GM12878 (cell line): ENCODE measurements around the gene NUDT5. TPM values are rescaled to one million over a fixed set of nuclear protein-coding genes. Genes with fewer than 3 reads are reported as not detected.

Experiments used
- ATAC-seq: fragments of 200-7000 bp; cut with Tn5 transposase; 3 replicates; pipeline ENCODE4 v1.9.1; 2020; ENCODE audit warnings: mild to moderate bottlenecking, moderate library complexity
- BruUV-seq: library from RNA; stranded (reverse); fragments of 400-500 nt; replicated peaks from 2 replicates; lab custom pipeline; 2021; lab: Mats Ljungman, UMichigan
- CTCF ChIA-PET: fragments of 300-600 bp; sonication (Branson Sonifier 250); formaldehyde crosslinking; extraction: SDS; loops from one replicate; lab custom pipeline; 2021; ENCODE audit warnings: inconsistent platforms; lab: Yijun Ruan, JAX
- POLR2A ChIA-PET: fragments of 350-600 bp; formaldehyde crosslinking; extraction: SDS; loops from one replicate; lab custom pipeline; 2021; ENCODE audit warnings: inconsistent platforms; lab: Charles Lee
- RAD21 ChIA-PET: fragments of 300-600 bp; sonication (Branson Sonifier 250); formaldehyde crosslinking; loops from one replicate; lab custom pipeline; 2023; ENCODE audit warnings: antibody characterized with exemption; ENCODE audit not compliant: unreplicated experiment; lab: Charles Lee
- SMC1A ChIA-PET: fragments of 300-600 bp; sonication (Branson Sonifier 250); formaldehyde crosslinking; loops from one replicate; lab custom pipeline; 2023; ENCODE audit not compliant: unreplicated experiment, uncharacterized antibody; lab: Charles Lee
- DNase-seq: peaks from one replicate; pipeline ENCODE4 v3.0.0-alpha.2; 2011; ENCODE audit warnings: low read depth, low spot score
- FAIRE-seq: peaks from 3 replicates; lab custom pipeline; 2011; peaks lifted over from hg19 to GRCh38; lab: Jason Lieb, UNC
- H2AFZ ChIP-seq: 2 replicates; pipeline ENCODE4 v1.6.0; 2011; ENCODE audit warnings: low read depth, low read length, control low read depth; ENCODE audit not compliant: control insufficient read depth
- H3K27ac ChIP-seq: 2 replicates; pipeline ENCODE4 v1.5.1; 2011; ENCODE audit warnings: control low read depth; ENCODE audit not compliant: control insufficient read depth, insufficient read depth
- H3K27me3 ChIP-seq, 2 experiments: replicated peaks in 1 of 2; 2 replicates each; pipeline versions ENCODE4 v1.6.0 to v1.6.1; 2011; ENCODE audit warnings: low read length in 1 of 2; ENCODE audit not compliant: control insufficient read depth in 2 of 2, insufficient read depth in 2 of 2
- H3K36me3 ChIP-seq, 2 experiments: 2 replicates each; pipeline ENCODE4 v1.5.1; 2011; ENCODE audit warnings: low read length in 1 of 2; ENCODE audit not compliant: control insufficient read depth in 2 of 2, insufficient read depth in 2 of 2
- H3K4me1 ChIP-seq: 2 replicates; pipeline ENCODE4 v1.6.1; 2011; ENCODE audit warnings: mild to moderate bottlenecking, low read length, moderate library complexity, mixed read lengths; ENCODE audit not compliant: control insufficient read depth, insufficient read depth
- H3K4me2 ChIP-seq: 2 replicates; pipeline ENCODE4 v1.6.0; 2011; ENCODE audit warnings: control low read depth; ENCODE audit not compliant: control insufficient read depth, insufficient read depth
- H3K4me3 ChIP-seq: fragments of 200-600 bp; sonication (generic); 2 replicates; pipeline ENCODE4 v1.5.1; 2016
- H3K79me2 ChIP-seq: 2 replicates; pipeline ENCODE4 v1.6.0; 2011; ENCODE audit warnings: low read length; ENCODE audit not compliant: control insufficient read depth, insufficient read depth
- H3K9ac ChIP-seq: 2 replicates; pipeline ENCODE4 v1.8.0; 2011; ENCODE audit warnings: low read length, control low read depth, mixed read lengths; ENCODE audit not compliant: control insufficient read depth, insufficient read depth
- H3K9me3 ChIP-seq: replicated peaks from 3 replicates; pipeline ENCODE4 v1.5.1; 2011; ENCODE audit warnings: mild to moderate bottlenecking, low read length; ENCODE audit not compliant: control insufficient read depth, insufficient read depth
- H4K20me1 ChIP-seq: 2 replicates; pipeline ENCODE4 v1.6.0; 2011; ENCODE audit not compliant: control insufficient read depth, insufficient read depth
- CTCF ChIP-seq, 3 experiments: IDR thresholded peaks in 2 of 3; conservative IDR thresholded peaks in 1 of 3; 2 replicates each; pipeline ENCODE4 v1.5.1; 2011; ENCODE audit warnings: low read depth in 3 of 3, low read length in 3 of 3, mild to moderate bottlenecking in 3 of 3, control low read depth in 2 of 3, moderate library complexity in 2 of 3, inconsistent platforms in 1 of 3, mixed read lengths in 1 of 3; ENCODE audit not compliant: control insufficient read depth in 2 of 3, insufficient read depth in 1 of 3; ENCODE audit errors: extremely low read depth in 1 of 3
- GABPA ChIP-seq: IDR thresholded peaks from 2 replicates; pipeline ENCODE4 v1.6.1; 2014; ENCODE audit warnings: antibody characterized with exemption, low read depth, mild to moderate bottlenecking, inconsistent platforms
- GATAD2B ChIP-seq: fragments of 450-650 bp; conservative IDR thresholded peaks from 2 replicates; pipeline ENCODE4 v1.6.1; 2017; ENCODE audit warnings: low read depth, mild to moderate bottlenecking, moderate library complexity
- NR2C1 ChIP-seq: fragments of 450-650 bp; IDR thresholded peaks from 2 replicates; pipeline ENCODE4 v1.6.1; 2017; ENCODE audit warnings: antibody characterized with exemption, mild to moderate bottlenecking, moderate library complexity
- SREBF2 ChIP-seq: IDR thresholded peaks from 2 replicates; pipeline ENCODE4 v1.6.1; 2012; ENCODE audit warnings: mild to moderate bottlenecking, low read length
- TCF12 ChIP-seq: IDR thresholded peaks from 2 replicates; pipeline ENCODE4 v1.6.1; 2011; ENCODE audit warnings: low read depth, mild to moderate bottlenecking, low read length
- WGBS: methylation state at CpG from one replicate; pipeline ENCODE4 v1.1.6; 2016; ENCODE audit warnings: low lambda C conversion rate; ENCODE audit not compliant: insufficient replicate concordance, insufficient coverage; ENCODE audit errors: missing lambda C conversion rate; 5-methylcytosine and 5-hydroxymethylcytosine counted together
- in situ Hi-C: fragments of 300-500 bp; cut with MboI; formaldehyde crosslinking; loops from 9 replicates; pipeline ENCODE4 v1.14.3; 2018; ENCODE audit warnings: mixed read lengths
- intact Hi-C: fragments of 100-400 bp; cut with micrococcal nuclease; formaldehyde crosslinking; loops from one replicate; pipeline ENCODE4 v1.14.2; 2022; ENCODE audit not compliant: unreplicated experiment
- polyA plus RNA-seq, 11 experiments: library from polyadenylated mRNA; depleted of rRNA in 4 of 11; unstranded in 6 of 11; stranded (reverse) in 5 of 11; fragments of >200 nt; fragmentation: Nextera tagmentation in 4 of 11; fragmentation: Illumina TruSeq in 1 of 11; extraction: Ambion mirVana in 4 of 11; extraction: Trizol in 1 of 11; gene quantifications; 1 replicate in 1 of 11; 2 replicates in 10 of 11; pipeline versions ENCODE4 v1.2.1 to v1.2.3, GENCODE V29; 2011 to 2016; ENCODE audit warnings: inconsistent platforms in 2 of 11, missing spikeins in 2 of 11, low read depth in 1 of 11
- total RNA-seq, 4 experiments: library from RNA; depleted of rRNA in 3 of 4; stranded (reverse); fragments of >200 nt in 3 of 4; fragmentation: Illumina TruSeq in 1 of 4; extraction: Trizol in 1 of 4; gene quantifications; 2 replicates each; pipeline versions ENCODE4 v1.2.1 to v1.2.3, GENCODE V29; 2013 to 2021

NUDT5 gene
- total and polyA plus RNA-seq, 10 of the 15 experiments (the other 5 are each of a cell fraction or from before 2014, with no cell fraction given): 74.1 to 345 (median 153) TPM

DNA sequence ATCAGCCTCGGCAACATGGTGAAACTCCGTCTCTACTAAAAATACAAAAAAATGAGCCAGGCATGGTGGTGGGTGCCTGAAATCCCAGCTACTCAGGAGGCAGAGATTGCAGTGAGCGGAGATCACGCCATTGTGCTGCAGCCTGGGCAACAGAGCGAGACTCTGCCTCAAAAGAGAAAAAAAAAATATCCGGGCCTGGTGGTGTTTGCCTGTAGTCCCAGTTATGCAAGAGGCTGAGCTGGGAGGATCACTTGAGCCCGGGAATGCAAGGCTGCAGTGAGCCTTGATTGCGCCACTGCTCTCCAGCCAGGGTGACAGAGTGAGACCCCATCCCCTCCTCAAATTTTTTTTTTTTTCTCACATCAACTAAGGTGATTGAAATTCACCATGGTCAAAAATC, 43.1 kb upstream of the NUDT5 start:
- H3K4me3 ChIP-seq: no peak overlapping the region
- no peak overlapping the region for H2AFZ ChIP-seq
- H4K20me1 ChIP-seq: no peaks in the 10 kb centered on the region
- TF ChIP-seq GABPA (no peak), GATAD2B (no peak), CTCF (IDR thresholded peaks at IDR 0.05 in 2 of 3, conservative IDR thresholded peaks at IDR 0.05 in 1 of 3; ENCODE audit: control insufficient read depth in 2 of 3, extremely low read depth in 1 of 3, insufficient read depth in 1 of 3, low read depth in 3 of 3, low read length in 3 of 3) (no peak), SREBF2 (no peak), TCF12 (no peak), NR2C1 (no peak)
- TF ChIP-seq, all 136 proteins: peak for 0
- no TSS peak for BruUV-seq
- ChIA-PET CTCF (no interaction called here), POLR2A (no interaction called here), SMC1A (interaction anchor here (0.6 kb wide), 1 partner anchor 26 kb away, joined by 3 read pairs; no protein-coding TSS in a partner anchor), RAD21 (interaction anchor here (0.7 to 1.8 kb wide), 4 partner anchors 23 to 1361 kb away, joined by 3 to 12 read pairs (median 3); no protein-coding TSS in a partner anchor)
- intact Hi-C loops (no loop called here), in situ Hi-C loops (no loop called here)
- ATAC-seq (no peak), FAIRE-seq (no peak), DNase-seq (no peak)
- Histone ChIP-seq H3K4me2 (no peak overlapping the region), H3K9me3 (no peaks in the 10 kb centered on the region), H3K79me2 (peaks cover 5% of the 10 kb centered on the region), H3K27me3 (no peaks in the 10 kb centered on the region), H3K9ac (no peak overlapping the region), H3K36me3 (peaks cover 8 to 28% of the 10 kb centered on the region in 2 experiments), H3K27ac (no peak overlapping the region), H3K4me1 (peaks cover 28% of the 10 kb centered on the region)
- WGBS: 100% methylated on average over 8 of the region's 8 CpGs
